Endothelial cell of umbilical vein (primary cell): ENCODE data around the gene SLC49A3. TPM values are rescaled to one million over a fixed set of nuclear protein-coding genes. Genes with fewer than 3 reads are reported as not detected.

Experiments used
- BruUV-seq: library from RNA; stranded (reverse); fragments of 400-500 nt; replicated peaks from 2 replicates; lab custom pipeline; 2021; lab: Mats Ljungman, UMichigan
- CTCF ChIA-PET: fragments of 300-600, 350-600 bp; sonication (Branson Sonifier 250); formaldehyde crosslinking; loops from one replicate; lab custom pipeline; 2021; ENCODE audit warnings: antibody characterized with exemption, inconsistent platforms; lab: Charles Lee
- POLR2A ChIA-PET: fragments of 300-600, 350-600 bp; sonication (Branson Sonifier 250); formaldehyde crosslinking; loops from one replicate; lab custom pipeline; 2021; ENCODE audit warnings: antibody characterized with exemption, inconsistent platforms; lab: Charles Lee
- DNase-seq: peaks from one replicate; pipeline ENCODE4 v3.0.0-alpha.2; 2011; ENCODE audit warnings: low read depth, low spot score
- FAIRE-seq: peaks from 2 replicates; lab custom pipeline; 2011; peaks lifted over from hg19 to GRCh38; lab: Jason Lieb, UNC
- H2AFZ ChIP-seq: 2 replicates; pipeline ENCODE4 v1.6.0; 2012; ENCODE audit warnings: low read depth, low read length, control low read depth, inconsistent platforms
- H3K27ac ChIP-seq: 2 replicates; pipeline ENCODE4 v1.5.1; 2011; ENCODE audit warnings: low read depth, mild to moderate bottlenecking, control low read depth, low read length, moderate library complexity; ENCODE audit not compliant: insufficient read depth
- H3K27me3 ChIP-seq, 2 experiments: 2 replicates each; pipeline versions ENCODE4 v1.6.0 to v1.6.1; 2011; ENCODE audit warnings: low read length in 2 of 2, mixed read lengths in 1 of 2; ENCODE audit not compliant: control insufficient read depth in 2 of 2, insufficient read depth in 2 of 2
- H3K36me3 ChIP-seq, 2 experiments: 2 replicates in 1 of 2; 3 replicates in 1 of 2; pipeline ENCODE4 v1.5.1; 2011; ENCODE audit warnings: low read length in 2 of 2, mild to moderate bottlenecking in 1 of 2, moderate library complexity in 1 of 2; ENCODE audit not compliant: control insufficient read depth in 2 of 2, insufficient read depth in 2 of 2; ENCODE audit errors: extremely low read depth in 1 of 2
- H3K4me1 ChIP-seq: 3 replicates; pipeline ENCODE4 v1.5.1; 2011; ENCODE audit warnings: mild to moderate bottlenecking, low read length; ENCODE audit not compliant: control insufficient read depth, insufficient read depth; ENCODE audit errors: extremely low read depth
- H3K4me2 ChIP-seq: 2 replicates; pipeline ENCODE4 v1.6.1; 2011; ENCODE audit warnings: low read length, control low read depth, mixed read lengths; ENCODE audit not compliant: insufficient read depth
- H3K4me3 ChIP-seq, 3 experiments: fragments of 200-600 bp in 1 of 3; sonication (generic), shearing (Covaris generic) in 1 of 3; replicated peaks in 1 of 3; 2 replicates each; pipeline ENCODE4 v1.5.1; 2011 to 2016; ENCODE audit warnings: control low read depth in 3 of 3, low read length in 3 of 3, mild to moderate bottlenecking in 2 of 3, inconsistent platforms in 1 of 3, low read depth in 1 of 3, moderate library complexity in 1 of 3; ENCODE audit not compliant: insufficient read depth in 1 of 3
- H3K79me2 ChIP-seq: 2 replicates; pipeline ENCODE4 v1.6.0; 2012; ENCODE audit warnings: low read length, inconsistent platforms; ENCODE audit not compliant: control insufficient read depth, insufficient read depth
- H3K9ac ChIP-seq: replicated peaks from 2 replicates; pipeline ENCODE3; 2011; ENCODE audit warnings: low read length, control low read depth; ENCODE audit not compliant: insufficient read depth; ENCODE audit errors: extremely low read depth
- H3K9me1 ChIP-seq: replicated peaks from 3 replicates; pipeline ENCODE4 v1.6.0; 2011; ENCODE audit warnings: mild to moderate bottlenecking, low read length; ENCODE audit not compliant: control insufficient read depth, insufficient read depth; ENCODE audit errors: extremely low read depth
- H3K9me3 ChIP-seq: replicated peaks from 2 replicates; pipeline ENCODE4 v1.5.1; 2012; ENCODE audit warnings: low read length, inconsistent platforms; ENCODE audit not compliant: control insufficient read depth, insufficient read depth
- H4K20me1 ChIP-seq: replicated peaks from 2 replicates; pipeline ENCODE3; 2011; ENCODE audit warnings: mild to moderate bottlenecking, low read length; ENCODE audit not compliant: control insufficient read depth, insufficient read depth; ENCODE audit errors: extremely low read depth
- EZH2 ChIP-seq: IDR thresholded peaks from 2 replicates; pipeline ENCODE4 v1.6.1; 2012; ENCODE audit warnings: borderline replicate concordance, low read depth, mild to moderate bottlenecking, moderate library complexity, low read length, inconsistent platforms; ENCODE audit not compliant: severe bottlenecking
- FOS ChIP-seq: IDR thresholded peaks from 2 replicates; pipeline ENCODE4 v1.6.1; 2011; ENCODE audit warnings: mild to moderate bottlenecking, low read length, moderate library complexity, borderline replicate concordance; ENCODE audit not compliant: insufficient read depth
- GATA2 ChIP-seq: IDR thresholded peaks from 2 replicates; pipeline ENCODE4 v1.7.0; 2011; ENCODE audit warnings: low read depth, mild to moderate bottlenecking, moderate library complexity, mixed read lengths, low read length; ENCODE audit not compliant: insufficient read length, insufficient read depth
- JUN ChIP-seq: IDR thresholded peaks from 2 replicates; pipeline ENCODE4 v1.6.1; 2011; ENCODE audit warnings: borderline replicate concordance, low read depth; ENCODE audit not compliant: insufficient read length, insufficient read depth
- MYC ChIP-seq: IDR thresholded peaks from one replicate; pipeline ENCODE4 v1.6.1; 2011; ENCODE audit warnings: mild to moderate bottlenecking, low read depth, low read length
- POLR2A ChIP-seq: IDR thresholded peaks from 2 replicates; pipeline ENCODE4 v1.6.1; 2012; ENCODE audit warnings: low read depth, mild to moderate bottlenecking, control low read depth, low read length
- POLR2AphosphoS5 ChIP-seq: IDR thresholded peaks from 2 replicates; pipeline ENCODE4 v1.6.1; 2012; ENCODE audit warnings: low read depth, mild to moderate bottlenecking, control low read depth, low read length, moderate library complexity; ENCODE audit not compliant: insufficient read depth
- dilution Hi-C: fragments of 300-500 bp; cut with MboI; formaldehyde crosslinking; loops from one replicate; pipeline ENCODE4 v1.15.0; 2019; ENCODE audit warnings: low sequenced_read_pairs; ENCODE audit not compliant: extremely low pct_ligation_motif_present
- intact Hi-C: fragments of 100-400 bp; cut with micrococcal nuclease; formaldehyde crosslinking; loops from one replicate; pipeline ENCODE4 v1.10.0; 2022
- polyA plus RNA-seq, 4 experiments: library from polyadenylated mRNA; depleted of rRNA in 3 of 4; stranded (reverse) in 3 of 4; unstranded in 1 of 4; fragments of >200 nt; gene quantifications; 2 replicates each; pipeline versions ENCODE4 v1.2.1 to v1.2.3, GENCODE V29; 2011 to 2012; ENCODE audit warnings: missing spikeins in 1 of 4
- total RNA-seq: library from RNA; stranded (reverse); gene quantifications from 2 replicates; pipeline ENCODE4 v1.2.3, GENCODE V29; 2021
- TF ChIP-seq, protein P1 (sequence below): IDR thresholded peaks from 2 replicates; pipeline ENCODE4 v1.6.1; 2011; ENCODE audit not compliant: insufficient read depth, insufficient read length
- TF ChIP-seq, protein P2 (sequence below), 2 donors: IDR thresholded peaks; 1 replicate in 1 of 2; 2 replicates in 1 of 2; pipeline ENCODE4 v1.5.1; 2011; ENCODE audit warnings: low read length in 2 of 2, mild to moderate bottlenecking in 2 of 2, moderate library complexity in 2 of 2, control low read depth in 1 of 2, inconsistent platforms in 1 of 2, low read depth in 1 of 2; ENCODE audit not compliant: insufficient read depth in 1 of 2; ENCODE audit errors: extremely low read depth in 1 of 2

SLC49A3 gene
- total and polyA plus RNA-seq, 2 donors (not counting 3 experiments of a cell fraction or from before 2014, with no cell fraction given): 4.2 to 11.5 TPM

DNA sequence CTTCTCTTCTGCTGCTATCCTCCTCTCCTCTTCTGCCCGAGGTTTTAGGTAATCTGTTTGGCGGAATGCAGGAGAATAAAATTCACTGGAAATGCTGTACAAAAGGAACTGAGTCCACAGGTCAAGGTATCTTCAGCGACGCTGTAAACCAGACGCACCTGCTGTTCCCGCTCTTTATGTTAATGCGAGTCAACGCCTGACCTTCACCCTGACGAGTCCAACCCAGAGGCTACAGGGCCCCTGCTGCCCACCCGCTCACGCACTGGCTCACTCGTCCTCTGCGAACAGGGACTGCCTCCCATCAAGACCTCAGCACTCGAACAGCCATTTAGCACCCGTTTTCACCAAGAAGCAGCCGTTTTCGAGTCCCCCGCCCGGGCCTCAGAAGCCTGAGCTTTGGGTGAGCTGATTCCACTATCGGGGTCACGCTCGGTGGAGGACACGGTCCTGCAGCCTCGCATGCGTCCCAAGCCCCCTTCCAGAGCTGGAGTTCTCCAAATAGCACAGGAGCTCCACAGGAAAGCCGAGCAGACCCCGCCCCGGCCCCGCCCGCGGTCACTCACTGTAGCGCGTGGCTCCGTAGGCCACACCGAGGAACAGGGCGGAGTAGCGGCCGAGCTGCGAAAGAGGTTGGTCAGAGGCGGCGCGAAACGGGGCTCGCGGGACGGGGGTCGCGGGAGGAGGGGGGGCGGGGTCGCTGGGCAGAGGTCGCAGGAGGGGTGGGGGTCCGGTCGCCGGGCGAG is 15.4 kb downstream of the SLC49A3 start:
- H3K27ac ChIP-seq: no peak overlapping the region

More for the DNA sequence above, 15.4 kb downstream of the SLC49A3 start:
- Histone ChIP-seq H3K4me3 (peak overlapping the region; percentile 64 to 87 (median 72)), H3K9me1 (no peaks in the 10 kb centered on the region), H4K20me1 (no peaks in the 10 kb centered on the region), H3K79me2 (peaks cover 12% of the 10 kb centered on the region), H3K9me3 (no peaks in the 10 kb centered on the region), H3K9ac (peak overlapping the region; percentile 46), H3K4me1 (peaks cover 12% of the 10 kb centered on the region), H3K4me2 (peak overlapping the region; percentile 85), H3K27me3 (no peaks in the 10 kb centered on the region), H2AFZ (peak overlapping the region; percentile 26), H3K36me3 (peaks cover 9% of the 10 kb centered on the region in 2 experiments)
- no peak for TF ChIP-seq GATA2
- TF ChIP-seq, protein P1, sequence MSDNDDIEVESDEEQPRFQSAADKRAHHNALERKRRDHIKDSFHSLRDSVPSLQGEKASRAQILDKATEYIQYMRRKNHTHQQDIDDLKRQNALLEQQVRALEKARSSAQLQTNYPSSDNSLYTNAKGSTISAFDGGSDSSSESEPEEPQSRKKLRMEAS: no peak
- TF ChIP-seq, protein P2, sequence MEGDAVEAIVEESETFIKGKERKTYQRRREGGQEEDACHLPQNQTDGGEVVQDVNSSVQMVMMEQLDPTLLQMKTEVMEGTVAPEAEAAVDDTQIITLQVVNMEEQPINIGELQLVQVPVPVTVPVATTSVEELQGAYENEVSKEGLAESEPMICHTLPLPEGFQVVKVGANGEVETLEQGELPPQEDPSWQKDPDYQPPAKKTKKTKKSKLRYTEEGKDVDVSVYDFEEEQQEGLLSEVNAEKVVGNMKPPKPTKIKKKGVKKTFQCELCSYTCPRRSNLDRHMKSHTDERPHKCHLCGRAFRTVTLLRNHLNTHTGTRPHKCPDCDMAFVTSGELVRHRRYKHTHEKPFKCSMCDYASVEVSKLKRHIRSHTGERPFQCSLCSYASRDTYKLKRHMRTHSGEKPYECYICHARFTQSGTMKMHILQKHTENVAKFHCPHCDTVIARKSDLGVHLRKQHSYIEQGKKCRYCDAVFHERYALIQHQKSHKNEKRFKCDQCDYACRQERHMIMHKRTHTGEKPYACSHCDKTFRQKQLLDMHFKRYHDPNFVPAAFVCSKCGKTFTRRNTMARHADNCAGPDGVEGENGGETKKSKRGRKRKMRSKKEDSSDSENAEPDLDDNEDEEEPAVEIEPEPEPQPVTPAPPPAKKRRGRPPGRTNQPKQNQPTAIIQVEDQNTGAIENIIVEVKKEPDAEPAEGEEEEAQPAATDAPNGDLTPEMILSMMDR (IDR thresholded peaks at IDR 0.05; ENCODE audit: extremely low read depth in 1 of 2, insufficient read depth in 1 of 2, low read depth in 1 of 2, low read length in 2 of 2): no peak
- TF ChIP-seq MYC: no peak
- TF ChIP-seq POLR2A: no peak
- TF ChIP-seq POLR2AphosphoS5: no peak
- TF ChIP-seq FOS: no peak
- TF ChIP-seq EZH2: no peak
- no peak for TF ChIP-seq JUN
- FAIRE-seq (no peak), DNase-seq (peak; percentile 21)
- dilution Hi-C loops (no loop called here), intact Hi-C loops (loop anchor here (10.0 kb wide), 2 partner anchors 199 to 339 kb away; partner anchors contain the start of gene ZNF141)
- ChIA-PET POLR2A (no interaction called here), CTCF (interaction anchor here (0.7 to 1.5 kb wide), 5 partner anchors 11 to 429 kb away, joined by 3 to 15 read pairs (median 4); no protein-coding TSS in a partner anchor)
- TSS peak; percentile 59 for BruUV-seq
